ENCODE results near the gene DRC3. TPM values are rescaled to one million over a fixed set of nuclear protein-coding genes. Genes with fewer than 3 reads are reported as not detected.

DRC3 gene
- total and polyA plus RNA-seq, 2 experiments from 2014 or later: 1.1 to 1.8 TPM

DNA sequence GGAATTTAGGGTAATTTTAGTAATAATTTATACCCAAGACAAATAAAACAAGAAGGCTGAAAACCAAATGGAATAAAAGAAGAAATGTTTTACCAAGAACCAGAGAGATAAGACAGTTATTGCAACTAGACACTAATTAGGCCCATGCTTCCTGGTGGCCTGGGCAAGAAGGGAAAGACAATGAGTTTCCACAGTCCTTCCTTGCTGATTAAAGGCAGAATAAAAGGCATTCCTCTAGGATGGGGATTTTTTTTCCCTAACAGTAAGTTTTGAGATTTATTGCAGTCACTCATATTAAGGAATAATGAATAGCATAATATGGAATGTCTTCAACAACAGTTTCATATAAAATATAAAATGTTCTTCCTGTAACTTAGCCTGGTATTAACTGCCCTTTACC lies 42.0 kb upstream of the DRC3 start:
- H3K79me2 ChIP-seq: peaks cover 68% of the 10 kb centered on the region
- no peaks in the 10 kb centered on the region for H3K9me3 ChIP-seq (ENCODE audit: low read depth)
- H3K4me2 ChIP-seq: no peak overlapping the region
- TF ChIP-seq, protein P1, sequence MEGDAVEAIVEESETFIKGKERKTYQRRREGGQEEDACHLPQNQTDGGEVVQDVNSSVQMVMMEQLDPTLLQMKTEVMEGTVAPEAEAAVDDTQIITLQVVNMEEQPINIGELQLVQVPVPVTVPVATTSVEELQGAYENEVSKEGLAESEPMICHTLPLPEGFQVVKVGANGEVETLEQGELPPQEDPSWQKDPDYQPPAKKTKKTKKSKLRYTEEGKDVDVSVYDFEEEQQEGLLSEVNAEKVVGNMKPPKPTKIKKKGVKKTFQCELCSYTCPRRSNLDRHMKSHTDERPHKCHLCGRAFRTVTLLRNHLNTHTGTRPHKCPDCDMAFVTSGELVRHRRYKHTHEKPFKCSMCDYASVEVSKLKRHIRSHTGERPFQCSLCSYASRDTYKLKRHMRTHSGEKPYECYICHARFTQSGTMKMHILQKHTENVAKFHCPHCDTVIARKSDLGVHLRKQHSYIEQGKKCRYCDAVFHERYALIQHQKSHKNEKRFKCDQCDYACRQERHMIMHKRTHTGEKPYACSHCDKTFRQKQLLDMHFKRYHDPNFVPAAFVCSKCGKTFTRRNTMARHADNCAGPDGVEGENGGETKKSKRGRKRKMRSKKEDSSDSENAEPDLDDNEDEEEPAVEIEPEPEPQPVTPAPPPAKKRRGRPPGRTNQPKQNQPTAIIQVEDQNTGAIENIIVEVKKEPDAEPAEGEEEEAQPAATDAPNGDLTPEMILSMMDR (IDR thresholded peaks at IDR 0.05; ENCODE audit: poor library complexity): no peak
- peaks cover 8% of the 10 kb centered on the region for H3K4me1 ChIP-seq (ENCODE audit: insufficient read depth)
- H4K20me1 ChIP-seq (ENCODE audit: insufficient read depth, poor library complexity, severe bottlenecking): no peaks in the 10 kb centered on the region
- no peaks in the 10 kb centered on the region for H3K36me3 ChIP-seq (replicated peaks; ENCODE audit: insufficient read depth, low read depth)
- DNase-seq (ENCODE audit: low spot score): no peak
- no peaks in the 10 kb centered on the region for H3K27me3 ChIP-seq
- no peak overlapping the region for H2AFZ ChIP-seq
- no peak overlapping the region for H3K27ac ChIP-seq
- H3K9me2 ChIP-seq (replicated peaks; ENCODE audit: insufficient read depth): no peaks in the 10 kb centered on the region
- no peak overlapping the region for H3K4me3 ChIP-seq

DNA sequence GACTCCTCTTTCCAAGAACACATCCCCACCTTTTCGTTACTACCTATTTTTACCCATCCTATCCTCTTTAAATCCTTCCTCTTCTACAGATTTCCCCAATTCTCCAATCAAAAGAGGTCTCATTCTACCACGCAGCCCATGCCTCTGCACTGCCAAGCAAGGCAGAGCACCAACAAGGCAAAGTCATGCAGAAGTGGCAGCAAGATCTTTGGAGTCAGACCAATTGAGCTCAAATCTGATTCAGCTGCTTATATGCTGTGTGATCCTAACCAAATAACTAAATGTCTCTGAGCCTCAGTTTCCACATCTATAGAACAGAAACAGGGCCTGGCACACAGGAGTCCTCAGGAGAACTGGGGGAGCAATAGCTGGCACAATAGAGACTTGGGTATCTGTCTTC lies 41.5 kb upstream of the DRC3 start:
- 94% methylated on average over 2 of the region's 2 CpGs for WGBS (ENCODE audit: low lambda C conversion rate, missing lambda C conversion rate)
- Histone ChIP-seq H4K20me1 (ENCODE audit: insufficient read depth, poor library complexity, severe bottlenecking) (no peaks in the 10 kb centered on the region), H2AFZ (no peak overlapping the region), H3K79me2 (peaks cover 64% of the 10 kb centered on the region), H3K9me3 (ENCODE audit: low read depth) (no peaks in the 10 kb centered on the region), H3K27me3 (no peaks in the 10 kb centered on the region), H3K36me3 (replicated peaks; ENCODE audit: insufficient read depth, low read depth) (no peaks in the 10 kb centered on the region), H3K4me3 (no peak overlapping the region), H3K4me2 (no peak overlapping the region), H3K9me2 (replicated peaks; ENCODE audit: insufficient read depth) (no peaks in the 10 kb centered on the region), H3K27ac (no peak overlapping the region), H3K4me1 (ENCODE audit: insufficient read depth) (peaks cover 11% of the 10 kb centered on the region)
- TF ChIP-seq EZH2 (IDR thresholded peaks at IDR 0.05; ENCODE audit: borderline replicate concordance) (no peak), EZH2phosphoT487 (IDR thresholded peaks at IDR 0.05; ENCODE audit: low read depth, severe bottlenecking, unreplicated experiment) (no peak)
- TF ChIP-seq, protein P1 (IDR thresholded peaks at IDR 0.05; ENCODE audit: poor library complexity): no peak
- DNase-seq (ENCODE audit: low spot score): no peak

DNA sequence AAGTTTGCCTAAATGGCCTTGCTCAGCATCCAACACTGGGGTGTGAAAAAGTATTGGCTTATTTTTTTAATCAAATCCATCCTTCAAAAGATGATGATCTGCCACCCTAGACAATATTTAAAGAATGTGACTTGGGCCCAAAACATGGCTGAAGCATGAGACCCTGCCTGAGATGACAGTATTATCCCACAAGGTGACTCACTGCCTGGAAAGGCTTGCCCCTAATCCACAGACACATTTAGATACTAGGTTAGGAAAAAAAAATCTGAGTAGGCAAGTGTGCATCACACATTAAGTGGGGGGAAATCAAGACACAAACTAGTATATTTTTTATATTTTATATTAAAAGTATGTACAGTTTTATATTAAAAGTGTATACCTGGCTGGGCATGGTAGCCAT lies 38.9 kb upstream of the DRC3 start:
- Histone ChIP-seq H3K27ac (no peak overlapping the region), H4K20me1 (ENCODE audit: insufficient read depth, poor library complexity, severe bottlenecking) (no peaks in the 10 kb centered on the region), H3K79me2 (peaks cover 66% of the 10 kb centered on the region), H2AFZ (no peak overlapping the region), H3K9me3 (ENCODE audit: low read depth) (no peaks in the 10 kb centered on the region), H3K27me3 (no peaks in the 10 kb centered on the region), H3K4me3 (no peak overlapping the region), H3K4me2 (no peak overlapping the region), H3K9me2 (replicated peaks; ENCODE audit: insufficient read depth) (no peaks in the 10 kb centered on the region), H3K4me1 (ENCODE audit: insufficient read depth) (peaks cover 31% of the 10 kb centered on the region), H3K36me3 (replicated peaks; ENCODE audit: insufficient read depth, low read depth) (no peaks in the 10 kb centered on the region)
- no peak for DNase-seq (ENCODE audit: low spot score)
- TF ChIP-seq, protein P1 (IDR thresholded peaks at IDR 0.05; ENCODE audit: poor library complexity): no peak
- TF ChIP-seq EZH2phosphoT487 (IDR thresholded peaks at IDR 0.05; ENCODE audit: low read depth, severe bottlenecking, unreplicated experiment): no peak
- TF ChIP-seq EZH2 (IDR thresholded peaks at IDR 0.05; ENCODE audit: borderline replicate concordance): no peak

DNA sequence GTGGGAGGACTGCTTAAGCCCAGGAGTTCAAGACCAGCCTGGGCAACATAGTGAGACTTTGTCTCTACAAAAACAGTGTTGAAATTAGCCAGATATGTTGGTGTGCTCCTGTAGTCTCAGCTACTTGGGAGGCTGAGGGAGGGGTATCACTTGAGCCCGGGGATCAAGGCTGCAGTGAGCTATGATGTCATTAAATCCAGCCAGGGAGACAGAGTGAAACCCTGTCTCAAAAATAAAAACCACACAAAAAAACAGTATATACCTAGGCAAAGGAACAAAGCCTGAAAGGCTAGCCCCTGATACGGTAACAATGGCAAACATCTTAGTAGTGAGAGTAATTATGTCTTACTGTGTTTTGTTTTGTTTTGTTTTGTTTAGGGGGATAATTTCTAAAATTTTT lies 38.4 kb upstream of the DRC3 start:
- Histone ChIP-seq H3K36me3 (replicated peaks; ENCODE audit: insufficient read depth, low read depth) (no peaks in the 10 kb centered on the region), H3K4me2 (no peak overlapping the region), H3K9me2 (replicated peaks; ENCODE audit: insufficient read depth) (no peaks in the 10 kb centered on the region), H4K20me1 (ENCODE audit: insufficient read depth, poor library complexity, severe bottlenecking) (no peaks in the 10 kb centered on the region), H2AFZ (no peak overlapping the region), H3K79me2 (peaks cover 70% of the 10 kb centered on the region), H3K4me1 (ENCODE audit: insufficient read depth) (peaks cover 31% of the 10 kb centered on the region), H3K27ac (no peak overlapping the region), H3K4me3 (no peak overlapping the region), H3K9me3 (ENCODE audit: low read depth) (no peaks in the 10 kb centered on the region), H3K27me3 (no peaks in the 10 kb centered on the region)
- 78% methylated on average over 2 of the region's 2 CpGs for WGBS (ENCODE audit: low lambda C conversion rate, missing lambda C conversion rate)
- no peak for TF ChIP-seq EZH2 (IDR thresholded peaks at IDR 0.05; ENCODE audit: borderline replicate concordance)
- no peak for DNase-seq (ENCODE audit: low spot score)
